BJ (cell line): ENCODE measurements around the gene PRR23E. TPM values are rescaled to one million over a fixed set of nuclear protein-coding genes. Genes with fewer than 3 reads are reported as not detected.

Experiments used
- CTCF ChIA-PET: fragments of 350-600 bp; formaldehyde crosslinking; extraction: SDS; loops from one replicate; lab custom pipeline; 2021; ENCODE audit warnings: antibody characterized with exemption, inconsistent platforms; lab: Yijun Ruan, JAX
- POLR2A ChIA-PET: fragments of 300-600 bp; sonication (Branson Sonifier 250); formaldehyde crosslinking; extraction: SDS; loops from one replicate; lab custom pipeline; 2021; ENCODE audit warnings: antibody characterized with exemption; lab: Charles Lee
- DNase-seq: peaks from one replicate; pipeline ENCODE4 v3.0.0-alpha.2; 2011; ENCODE audit warnings: low read depth
- H3K27me3 ChIP-seq: 2 replicates; pipeline ENCODE4 v1.6.0; 2011; ENCODE audit warnings: low read length; ENCODE audit not compliant: control insufficient read depth, insufficient read depth
- H3K36me3 ChIP-seq: 2 replicates; pipeline ENCODE4 v1.5.1; 2011; ENCODE audit warnings: low read length; ENCODE audit not compliant: control insufficient read depth, insufficient read depth
- H3K4me3 ChIP-seq: 2 replicates; pipeline ENCODE4 v1.5.1; 2011; ENCODE audit warnings: low read depth, mild to moderate bottlenecking, control low read depth, low read length
- polyA plus RNA-seq: library from polyadenylated mRNA; depleted of rRNA; stranded (reverse); fragments of >200 nt; gene quantifications from 2 replicates; pipeline ENCODE4 v1.2.3, GENCODE V29; 2011
- TF ChIP-seq, protein P1 (sequence below): IDR thresholded peaks from 2 replicates; pipeline ENCODE4 v1.5.1; 2011; ENCODE audit warnings: low read depth, mild to moderate bottlenecking, control low read depth, inconsistent platforms, low read length, moderate library complexity; ENCODE audit not compliant: insufficient read depth

The PRR23E gene
- polyA plus RNA-seq, 1 experiment = not detected

GRCh38 chr3:127184870-127185216, 8.1 kb upstream of the PRR23E start:
- no peaks in the 10 kb centered on the region for H3K36me3 ChIP-seq
- ChIA-PET POLR2A (no interaction called here), CTCF (no interaction called here)
- no peak overlapping the region for H3K4me3 ChIP-seq
- H3K27me3 ChIP-seq = no peaks in the 10 kb centered on the region
- DNase-seq = no peak
- TF ChIP-seq, protein P1, sequence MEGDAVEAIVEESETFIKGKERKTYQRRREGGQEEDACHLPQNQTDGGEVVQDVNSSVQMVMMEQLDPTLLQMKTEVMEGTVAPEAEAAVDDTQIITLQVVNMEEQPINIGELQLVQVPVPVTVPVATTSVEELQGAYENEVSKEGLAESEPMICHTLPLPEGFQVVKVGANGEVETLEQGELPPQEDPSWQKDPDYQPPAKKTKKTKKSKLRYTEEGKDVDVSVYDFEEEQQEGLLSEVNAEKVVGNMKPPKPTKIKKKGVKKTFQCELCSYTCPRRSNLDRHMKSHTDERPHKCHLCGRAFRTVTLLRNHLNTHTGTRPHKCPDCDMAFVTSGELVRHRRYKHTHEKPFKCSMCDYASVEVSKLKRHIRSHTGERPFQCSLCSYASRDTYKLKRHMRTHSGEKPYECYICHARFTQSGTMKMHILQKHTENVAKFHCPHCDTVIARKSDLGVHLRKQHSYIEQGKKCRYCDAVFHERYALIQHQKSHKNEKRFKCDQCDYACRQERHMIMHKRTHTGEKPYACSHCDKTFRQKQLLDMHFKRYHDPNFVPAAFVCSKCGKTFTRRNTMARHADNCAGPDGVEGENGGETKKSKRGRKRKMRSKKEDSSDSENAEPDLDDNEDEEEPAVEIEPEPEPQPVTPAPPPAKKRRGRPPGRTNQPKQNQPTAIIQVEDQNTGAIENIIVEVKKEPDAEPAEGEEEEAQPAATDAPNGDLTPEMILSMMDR = no peak

GRCh38 chr3:127185268-127185667, 7.7 kb upstream of the PRR23E start:
- TF ChIP-seq, protein P1 = no peak
- DNase-seq = no peak
- no peak overlapping the region for H3K4me3 ChIP-seq
- ChIA-PET CTCF (no interaction called here), POLR2A (no interaction called here)
- H3K36me3 ChIP-seq = no peaks in the 10 kb centered on the region
- H3K27me3 ChIP-seq = no peaks in the 10 kb centered on the region

DNA sequence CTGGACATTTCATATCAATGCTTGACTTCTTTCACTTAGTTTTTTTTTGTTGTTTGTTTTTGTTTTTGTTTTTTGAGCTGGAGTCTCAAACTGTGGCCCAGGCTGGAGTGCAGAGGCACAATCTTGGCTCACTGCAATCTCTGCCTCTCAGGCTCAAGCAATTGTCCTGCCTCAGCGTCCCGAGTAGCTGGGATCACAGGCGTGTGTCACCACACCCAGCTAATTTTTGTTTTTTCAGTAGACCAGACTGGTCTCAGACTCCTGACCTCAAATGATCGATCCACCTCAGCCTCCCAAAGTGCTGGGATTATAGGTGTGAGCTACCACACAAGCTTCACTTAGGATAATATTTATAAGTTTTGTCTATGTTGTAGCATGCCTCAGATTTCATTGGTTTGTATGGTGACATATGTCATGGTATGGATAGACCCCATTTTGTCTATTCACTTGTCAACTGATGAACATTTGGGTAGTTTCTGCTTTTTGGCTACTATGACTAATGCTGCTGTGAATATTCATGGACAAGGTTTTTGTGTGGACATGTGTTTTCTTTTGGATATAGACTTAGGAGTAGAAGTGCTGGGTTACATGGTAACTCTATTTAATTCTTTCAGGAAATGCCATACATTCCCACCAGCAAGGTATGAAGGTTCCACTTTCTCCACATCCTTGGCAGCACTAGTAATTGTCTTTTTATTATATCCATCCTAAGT, 6.8 kb upstream of the PRR23E start:
- Histone ChIP-seq H3K27me3 (no peaks in the 10 kb centered on the region), H3K4me3 (no peak overlapping the region), H3K36me3 (no peaks in the 10 kb centered on the region)
- ChIA-PET CTCF (no interaction called here), POLR2A (no interaction called here)
- DNase-seq = no peak
- TF ChIP-seq, protein P1 = no peak

- TF ChIP-seq, protein P1 = no peak
- POLR2A ChIA-PET = no interaction called here
- no peak overlapping the region for H3K4me3 ChIP-seq
These were observed 5.6 kb upstream of the PRR23E start for GRCh38 chr3:127187316-127187715.

GRCh38 chr3:127193341-127193740, 410 bp downstream of the PRR23E start:
- H3K4me3 ChIP-seq = no peak overlapping the region
- POLR2A ChIA-PET = no interaction called here
- no peak for DNase-seq
- TF ChIP-seq, protein P1 = no peak
- CTCF ChIA-PET = no interaction called here
- peaks cover under 1% of the 10 kb centered on the region for H3K27me3 ChIP-seq
- no peaks in the 10 kb centered on the region for H3K36me3 ChIP-seq

More at GRCh38 chr3:127187316-127187715, 5.6 kb upstream of the PRR23E start:
- H3K36me3 ChIP-seq = no peaks in the 10 kb centered on the region
- no peak for DNase-seq
- no peaks in the 10 kb centered on the region for H3K27me3 ChIP-seq
- CTCF ChIA-PET = no interaction called here
